ENCODE results near the gene CLDN4. TPM values are rescaled to one million over a fixed set of nuclear protein-coding genes. Genes with fewer than 3 reads are reported as not detected.

CLDN4 gene
- total RNA-seq, 2 experiments from 2014 or later = 0.05 to 0.14 TPM

- intact Hi-C loops (cut with DNase I, micrococcal nuclease) = no loop called here
- H3K27me3 Mint-ChIP-seq = no peaks in the 10 kb centered on the region
Observed at GRCh38 chr7:73870041-73870492, 39.3 kb downstream of the CLDN4 start.

GRCh38 chr7:73871163-73872011, 40.6 kb downstream of the CLDN4 start:
- Mint-ChIP-seq H3K9me3 (no peaks in the 10 kb centered on the region), H3K27ac (no peak overlapping the region), H3K36me3 (ENCODE audit: low read depth) (no peaks in the 10 kb centered on the region), H3K4me3 (no peak overlapping the region), H3K4me1 (ENCODE audit: low read depth) (no peaks in the 10 kb centered on the region), H3K27me3 (no peaks in the 10 kb centered on the region)
- CTCF ChIA-PET = no interaction called here
- intact Hi-C loops (cut with DNase I, micrococcal nuclease) = no loop called here
- no peak for DNase-seq
- no peaks in the 10 kb centered on the region for H3K9me3 ChIP-seq (ENCODE audit: control insufficient read depth in 1 of 2, insufficient read depth in 1 of 2, low read length in 2 of 2)
- no peaks in the 10 kb centered on the region for H3K27me3 ChIP-seq (ENCODE audit: control insufficient read depth in 1 of 2, insufficient read depth in 2 of 2, low read length in 2 of 2)
- ATAC-seq (ENCODE audit: poor library complexity) = no peak
- TF ChIP-seq CTCF (IDR thresholded peaks at IDR 0.05) = no peak
- H3K27ac ChIP-seq (ENCODE audit: low read depth in 1 of 2, low read length in 2 of 2) = no peak overlapping the region
- H3K36me3 ChIP-seq (ENCODE audit: insufficient read depth, low read length) = no peaks in the 10 kb centered on the region
- H3K4me3 ChIP-seq (ENCODE audit: low read length) = no peak overlapping the region
- H3K4me1 ChIP-seq (ENCODE audit: insufficient read depth, low read length) = no peaks in the 10 kb centered on the region
- POLR2A ChIA-PET = no interaction called here

More at GRCh38 chr7:73870041-73870492, 39.3 kb downstream of the CLDN4 start:
- Mint-ChIP-seq H3K27ac (no peak overlapping the region), H3K4me3 (no peak overlapping the region), H3K9me3 (no peaks in the 10 kb centered on the region), H3K4me1 (ENCODE audit: low read depth) (no peaks in the 10 kb centered on the region), H3K36me3 (ENCODE audit: low read depth) (no peaks in the 10 kb centered on the region)
- ATAC-seq (ENCODE audit: poor library complexity) (no peak), DNase-seq (no peak)
- no peak overlapping the region for H3K27ac ChIP-seq (ENCODE audit: low read depth in 1 of 2, low read length in 2 of 2)
- H3K4me1 ChIP-seq (ENCODE audit: insufficient read depth, low read length) = no peaks in the 10 kb centered on the region
- H3K9me3 ChIP-seq (ENCODE audit: control insufficient read depth in 1 of 2, insufficient read depth in 1 of 2, low read length in 2 of 2) = no peaks in the 10 kb centered on the region
- no peak for TF ChIP-seq CTCF (IDR thresholded peaks at IDR 0.05)
- no peaks in the 10 kb centered on the region for H3K27me3 ChIP-seq (ENCODE audit: control insufficient read depth in 1 of 2, insufficient read depth in 2 of 2, low read length in 2 of 2)
- ChIA-PET CTCF (no interaction called here), POLR2A (no interaction called here)
- H3K36me3 ChIP-seq (ENCODE audit: insufficient read depth, low read length) = no peaks in the 10 kb centered on the region
- H3K4me3 ChIP-seq (ENCODE audit: low read length) = no peak overlapping the region

- ATAC-seq (ENCODE audit: poor library complexity) (no peak), DNase-seq (no peak)
- Histone ChIP-seq H3K4me1 (ENCODE audit: insufficient read depth, low read length) (no peaks in the 10 kb centered on the region), H3K36me3 (ENCODE audit: insufficient read depth, low read length) (no peaks in the 10 kb centered on the region), H3K27ac (ENCODE audit: low read depth in 1 of 2, low read length in 2 of 2) (no peak overlapping the region), H3K27me3 (ENCODE audit: control insufficient read depth in 1 of 2, insufficient read depth in 2 of 2, low read length in 2 of 2) (no peaks in the 10 kb centered on the region), H3K4me3 (ENCODE audit: low read length) (no peak overlapping the region), H3K9me3 (ENCODE audit: control insufficient read depth in 1 of 2, insufficient read depth in 1 of 2, low read length in 2 of 2) (no peaks in the 10 kb centered on the region)
- Mint-ChIP-seq H3K27me3 (no peaks in the 10 kb centered on the region), H3K4me1 (ENCODE audit: low read depth) (no peaks in the 10 kb centered on the region), H3K36me3 (ENCODE audit: low read depth) (no peaks in the 10 kb centered on the region), H3K4me3 (no peak overlapping the region), H3K27ac (no peak overlapping the region), H3K9me3 (no peaks in the 10 kb centered on the region)
- POLR2A ChIA-PET = no interaction called here
- no peak for TF ChIP-seq CTCF (IDR thresholded peaks at IDR 0.05)
- intact Hi-C loops (cut with DNase I, micrococcal nuclease) = no loop called here
- CTCF ChIA-PET = no interaction called here
Observed at GRCh38 chr7:73872056-73872908, 41.5 kb downstream of the CLDN4 start.
